HepG2 (cell line): ENCODE data around the gene SPRN.

Experiments used
- BRF2 ChIP-seq: sonication (generic); formaldehyde crosslinking; IDR thresholded peaks from 2 replicates; pipeline ENCODE4 v1.8.1; 2022; ENCODE audit warnings: mild to moderate bottlenecking, missing genetic modification reagents
- CTCF ChIP-seq: sonication (generic); formaldehyde crosslinking; IDR thresholded peaks from 2 replicates; pipeline ENCODE4 v1.5.0; 2020; ENCODE audit warnings: mild to moderate bottlenecking, missing genetic modification reagents, moderate library complexity
- MAZ ChIP-seq, 2 experiments: sonication (generic) in 1 of 2; formaldehyde crosslinking in 1 of 2; IDR thresholded peaks; 2 replicates each; pipeline versions ENCODE4 v1.5.0 to v1.6.1; 2012 to 2020; ENCODE audit warnings: low read depth in 2 of 2, mild to moderate bottlenecking in 2 of 2, borderline replicate concordance in 1 of 2, improper control_type of control experiment in 1 of 2, low read length in 1 of 2, missing genetic modification reagents in 1 of 2, moderate library complexity in 1 of 2
- NFIC ChIP-seq: IDR thresholded peaks from 2 replicates; pipeline ENCODE4 v1.6.1; 2012; ENCODE audit warnings: mild to moderate bottlenecking, low read length, inconsistent platforms
- PCBP2 ChIP-seq: fragments of 200-400 bp; formaldehyde crosslinking; optimal IDR thresholded peaks from 2 replicates; pipeline ENCODE3; 2018; ENCODE audit warnings: low read length, low read depth; ENCODE audit not compliant: poor library complexity, severe bottlenecking
- POLR2A ChIP-seq, 2 experiments: IDR thresholded peaks; 2 replicates each; pipeline ENCODE4 v1.6.1; 2011; ENCODE audit warnings: low read depth in 2 of 2, low read length in 2 of 2, mild to moderate bottlenecking in 1 of 2, moderate library complexity in 1 of 2; ENCODE audit not compliant: insufficient read depth in 1 of 2
- RAD21 ChIP-seq: fragments of 450-650 bp; formaldehyde crosslinking; IDR thresholded peaks from 2 replicates; pipeline ENCODE4 v1.5.0; 2020; ENCODE audit warnings: mild to moderate bottlenecking

GRCh38 chr10:133448120-133448519, 23.7 kb upstream of the SPRN start:
- no peak for TF ChIP-seq POLR2A (IDR thresholded peaks at IDR 0.05; ENCODE audit: insufficient read depth in 1 of 2, low read depth in 2 of 2, low read length in 2 of 2)
- TF ChIP-seq CTCF (CRISPR knock-in tag): no peak
- no peak for TF ChIP-seq NFIC
- no peak for TF ChIP-seq RAD21
- no peak for TF ChIP-seq PCBP2
- no peak for TF ChIP-seq MAZ (IDR thresholded peaks at IDR 0.05; ENCODE audit: borderline replicate concordance, low read depth, low read length)
- no peak for TF ChIP-seq MAZ (CRISPR knock-in tag; IDR thresholded peaks at IDR 0.05; ENCODE audit: low read depth)
- TF ChIP-seq BRF2: no peak
